ENCODE data around the gene PAX1.

DNA sequence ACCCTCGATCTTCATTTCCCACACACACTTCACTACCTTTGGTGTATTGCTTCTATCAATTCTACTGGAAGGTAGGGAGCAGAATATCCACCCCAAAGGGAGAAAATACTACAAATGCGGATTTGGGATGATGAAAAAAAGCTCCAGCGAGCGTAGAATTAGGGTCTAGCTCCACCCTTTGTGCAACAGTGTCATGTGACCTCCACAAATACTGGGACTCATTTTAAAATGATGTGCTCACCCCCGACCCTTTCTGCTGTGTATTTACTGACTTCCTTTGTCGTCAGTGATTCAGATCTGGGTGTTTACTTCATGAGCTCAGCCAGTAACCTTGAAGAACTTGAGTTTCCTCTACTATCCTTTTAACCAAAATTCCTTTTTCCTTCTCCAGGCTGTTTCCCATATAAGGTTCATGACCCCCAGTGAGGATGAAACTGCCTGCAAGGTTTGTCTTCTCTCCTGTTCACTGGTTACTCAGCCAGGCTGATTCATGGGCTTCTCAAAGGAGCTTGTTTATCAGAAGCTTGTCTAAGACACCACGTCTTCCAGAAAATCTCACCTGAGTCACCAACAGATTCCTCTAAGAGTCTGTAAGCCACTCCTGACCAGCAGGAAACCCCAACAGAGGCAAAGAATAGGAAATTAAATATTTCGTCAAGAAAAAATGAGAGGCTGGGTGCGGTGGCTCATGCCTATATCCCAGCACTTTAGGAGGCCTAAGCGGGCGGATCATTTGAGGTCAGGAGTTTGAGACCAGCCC, 39.6 kb upstream of the PAX1 start:
- TF ChIP-seq ZNF317 (CRISPR knock-in tag; IDR thresholded peaks at IDR 0.05; ENCODE audit: borderline replicate concordance, low read depth) (no peak), ZNF232 (CRISPR knock-in tag; IDR thresholded peaks at IDR 0.05) (no peak), FOXK1 (CRISPR knock-in tag; IDR thresholded peaks at IDR 0.05) (no peak), TCF7 (CRISPR knock-in tag; IDR thresholded peaks at IDR 0.05; ENCODE audit: low read depth) (no peak), PRRX2 (CRISPR knock-in tag; IDR thresholded peaks at IDR 0.05) (no peak), ATF1 (CRISPR knock-in tag; IDR thresholded peaks at IDR 0.05) (no peak), MXD4 (CRISPR knock-in tag; IDR thresholded peaks at IDR 0.05; ENCODE audit: borderline replicate concordance) (no peak)
- TF ChIP-seq, protein P1, sequence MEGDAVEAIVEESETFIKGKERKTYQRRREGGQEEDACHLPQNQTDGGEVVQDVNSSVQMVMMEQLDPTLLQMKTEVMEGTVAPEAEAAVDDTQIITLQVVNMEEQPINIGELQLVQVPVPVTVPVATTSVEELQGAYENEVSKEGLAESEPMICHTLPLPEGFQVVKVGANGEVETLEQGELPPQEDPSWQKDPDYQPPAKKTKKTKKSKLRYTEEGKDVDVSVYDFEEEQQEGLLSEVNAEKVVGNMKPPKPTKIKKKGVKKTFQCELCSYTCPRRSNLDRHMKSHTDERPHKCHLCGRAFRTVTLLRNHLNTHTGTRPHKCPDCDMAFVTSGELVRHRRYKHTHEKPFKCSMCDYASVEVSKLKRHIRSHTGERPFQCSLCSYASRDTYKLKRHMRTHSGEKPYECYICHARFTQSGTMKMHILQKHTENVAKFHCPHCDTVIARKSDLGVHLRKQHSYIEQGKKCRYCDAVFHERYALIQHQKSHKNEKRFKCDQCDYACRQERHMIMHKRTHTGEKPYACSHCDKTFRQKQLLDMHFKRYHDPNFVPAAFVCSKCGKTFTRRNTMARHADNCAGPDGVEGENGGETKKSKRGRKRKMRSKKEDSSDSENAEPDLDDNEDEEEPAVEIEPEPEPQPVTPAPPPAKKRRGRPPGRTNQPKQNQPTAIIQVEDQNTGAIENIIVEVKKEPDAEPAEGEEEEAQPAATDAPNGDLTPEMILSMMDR (IDR thresholded peaks at IDR 0.05), result no peak

Measured in WTC11 (cell line).